GM10847 (cell line): ENCODE results near the gene NTN3.

ENCODE experiments used
- POLR2A ChIP-seq: IDR thresholded peaks from 2 replicates; pipeline ENCODE4 v1.6.1; 2011; ENCODE audit not compliant: insufficient read length; ENCODE audit errors: extremely low read depth

Gene NTN3

GRCh38 chr16:2471016-2471652, at the start of gene NTN3:
Gene NTN3, plus strand, starts transcription at chr16:2471297. Its CDS starts 405 bp downstream, at chr16:2471702.
- no peak for TF ChIP-seq POLR2A

DNA sequence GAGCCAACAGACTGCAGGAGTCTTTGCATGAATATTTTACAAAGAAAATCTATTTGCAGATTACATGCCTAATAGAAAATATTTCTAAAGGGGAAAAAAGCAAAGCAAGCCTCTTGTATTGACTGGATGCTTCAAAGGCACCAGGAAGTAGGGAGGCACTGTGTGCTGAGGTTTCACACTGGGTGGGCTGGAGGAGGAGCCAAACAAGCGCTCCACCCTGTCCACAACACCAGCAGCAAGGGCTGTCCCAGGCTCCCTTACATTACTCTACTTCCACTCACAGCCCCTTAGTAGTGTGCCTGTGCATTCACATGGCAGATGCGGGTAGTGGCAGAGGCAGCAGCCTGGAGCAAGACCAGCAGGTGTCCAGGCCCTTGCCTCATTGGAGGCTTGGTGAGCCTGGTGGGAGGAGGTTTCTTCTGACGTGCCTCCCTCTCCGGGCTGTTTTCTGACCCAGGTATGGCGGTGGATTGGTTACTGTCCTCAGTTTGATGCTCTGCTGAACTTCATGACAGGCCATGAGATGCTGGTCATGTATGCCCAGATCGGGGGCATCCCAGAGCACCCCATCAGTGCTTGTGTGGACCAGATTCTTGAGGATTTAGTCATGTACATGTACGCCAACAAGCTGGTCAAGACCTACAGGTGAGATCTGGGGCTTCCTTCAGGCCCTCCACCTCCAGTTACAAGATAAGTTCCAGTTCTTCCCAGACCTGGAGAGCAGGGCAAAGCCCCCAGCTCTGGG, 48.8 kb upstream of the NTN3 start:
- no peak for TF ChIP-seq POLR2A

- no peak for TF ChIP-seq POLR2A
Measured at GRCh38 chr16:2424061-2425007, 46.8 kb upstream of the NTN3 start.

GRCh38 chr16:2425008-2425518, 46.0 kb upstream of the NTN3 start:
- no peak for TF ChIP-seq POLR2A

DNA sequence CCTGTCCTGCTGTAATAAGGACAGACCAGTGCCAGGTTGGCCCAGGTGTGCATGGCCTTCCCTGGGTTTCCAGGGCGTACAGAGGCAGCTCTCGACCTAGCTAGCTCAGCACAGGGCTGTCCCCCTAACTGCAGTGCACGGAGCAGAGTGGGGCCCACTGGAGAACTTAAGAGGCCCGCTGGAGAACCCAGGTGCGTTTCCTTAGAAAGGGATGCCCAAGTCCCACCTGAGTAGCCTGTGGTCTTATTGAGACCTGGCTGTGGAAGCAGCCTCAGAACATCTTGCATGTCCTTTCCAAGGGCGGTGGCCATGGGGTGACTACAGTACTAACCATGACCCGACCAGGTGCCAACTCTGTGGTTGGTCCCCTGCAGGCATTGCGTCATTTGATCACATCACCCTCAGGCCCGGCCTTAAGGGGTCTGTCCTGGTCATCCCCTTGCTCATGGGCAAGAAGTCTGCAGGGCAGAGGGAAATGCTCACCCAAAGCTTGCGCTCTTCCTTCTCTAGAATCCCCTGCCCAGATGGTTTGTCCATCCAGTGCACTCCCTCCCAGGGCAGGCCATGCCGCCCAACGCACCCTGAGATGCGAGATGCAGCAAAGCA, 45.2 kb upstream of the NTN3 start:
- no peak for TF ChIP-seq POLR2A

- no peak for TF ChIP-seq POLR2A
Measured at GRCh38 chr16:2426941-2427361, 44.1 kb upstream of the NTN3 start.

DNA sequence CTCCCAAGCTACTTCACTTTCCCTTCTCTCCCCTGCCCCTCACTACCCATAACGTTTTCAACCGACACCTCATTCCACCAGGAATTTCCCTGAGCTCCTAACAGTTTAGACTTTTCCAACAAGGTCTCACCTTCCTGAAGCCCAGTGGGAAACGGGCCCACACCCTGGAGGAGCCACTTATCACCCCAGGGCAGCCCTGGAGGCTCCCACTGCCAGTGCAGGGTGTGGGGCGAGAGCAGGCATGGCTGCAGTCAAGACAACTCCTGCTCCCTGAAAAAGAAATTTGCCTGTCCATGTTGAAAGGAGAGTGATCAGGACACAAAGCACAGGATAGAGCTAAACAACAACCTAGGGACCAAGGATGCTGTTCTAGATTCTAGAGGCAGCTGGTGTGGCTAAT, 43.6 kb upstream of the NTN3 start:
- no peak for TF ChIP-seq POLR2A

DNA sequence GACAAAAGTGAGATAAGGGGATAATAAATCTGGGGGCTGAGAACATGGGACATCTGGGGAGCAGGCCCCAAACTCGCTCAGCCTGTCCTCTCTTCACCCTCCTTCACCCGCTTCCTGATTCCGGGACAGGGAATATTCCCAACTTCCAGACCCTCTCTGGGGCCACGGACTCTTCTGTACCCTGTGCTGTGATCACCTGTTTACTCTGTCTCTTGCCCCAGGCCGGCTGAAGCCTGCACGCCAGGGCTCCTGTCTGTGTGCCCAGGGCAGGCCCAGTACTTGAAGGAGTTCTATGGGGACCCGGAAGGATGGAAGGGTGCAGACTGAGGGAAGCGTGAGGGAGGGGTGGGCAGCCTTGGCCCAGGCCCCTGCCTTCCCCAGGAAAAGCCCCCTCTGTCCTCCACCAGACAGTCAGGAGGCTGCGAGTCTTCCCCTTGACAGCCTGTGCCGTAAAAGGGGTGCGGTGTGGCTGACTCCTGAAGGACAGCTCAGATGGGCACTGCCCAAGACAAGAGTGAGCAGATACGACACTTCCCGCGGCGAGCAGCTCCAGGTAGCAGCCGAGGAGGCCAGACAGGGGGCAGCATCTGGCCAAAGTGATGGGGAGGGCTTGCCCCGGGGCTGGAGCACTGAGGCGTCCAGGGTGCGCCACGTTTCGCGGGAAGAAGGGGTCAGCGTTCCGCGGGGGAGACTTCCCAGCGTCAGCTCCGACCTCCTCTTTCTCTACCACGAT, 42.9 kb upstream of the NTN3 start:
- TF ChIP-seq POLR2A = no peak

DNA sequence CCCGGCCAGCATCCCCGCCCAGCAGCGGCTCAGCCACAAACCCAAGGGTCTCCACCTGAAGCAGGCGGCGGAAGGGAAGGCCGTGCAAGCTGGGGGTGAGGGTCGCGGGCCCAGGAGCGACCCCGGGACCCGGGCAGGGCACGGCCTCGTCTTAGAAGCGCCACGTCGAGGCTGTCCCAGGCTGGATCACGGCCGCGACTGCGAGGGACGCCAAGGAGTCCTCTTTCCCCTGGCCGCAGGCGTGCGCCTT, 42.4 kb upstream of the NTN3 start:
- peak; percentile 43 for TF ChIP-seq POLR2A

DNA sequence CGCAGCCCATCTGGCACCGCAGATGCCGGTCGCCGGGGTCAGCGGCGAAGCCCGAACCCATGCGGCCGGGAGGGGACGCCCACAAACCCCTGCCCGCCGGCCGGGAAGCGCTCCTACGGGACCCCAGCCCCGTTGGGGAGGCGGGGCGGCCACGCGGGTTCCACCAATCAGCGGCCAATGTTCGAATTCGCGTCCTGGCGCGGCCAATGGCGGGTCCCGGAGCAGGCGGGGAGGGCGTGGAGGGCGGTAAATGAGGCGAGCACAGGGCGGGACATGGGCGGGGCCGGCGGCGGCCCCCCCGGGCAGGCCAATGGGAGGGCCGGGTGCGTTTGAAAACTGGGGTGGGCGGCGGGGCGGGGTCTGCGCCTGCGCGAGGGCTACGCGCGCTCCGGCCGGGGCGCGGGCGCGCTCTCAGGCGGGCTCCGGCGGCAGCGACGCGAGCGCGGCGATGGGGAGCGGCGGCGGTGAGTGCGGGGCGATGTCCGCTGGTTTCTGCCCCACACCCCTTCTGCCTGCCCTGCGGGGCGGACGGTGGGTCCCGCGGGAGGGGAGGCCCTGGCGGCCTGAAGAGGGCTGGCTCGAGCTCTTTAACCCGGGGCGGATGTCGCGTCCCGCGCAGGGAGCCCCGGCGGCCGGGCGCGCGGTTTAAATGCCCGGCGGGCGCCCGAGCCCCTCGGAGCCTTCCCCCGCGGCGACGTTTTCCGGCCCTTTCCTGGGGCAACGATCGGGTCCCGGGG, 41.9 kb upstream of the NTN3 start, which contains the start of gene CCNF:
Gene CCNF (plus strand): TSS at position 414 of the 737 bp plus-strand sequence. CDS start 35 bp downstream, at position 449.
- TF ChIP-seq POLR2A = peak; percentile 67

- TF ChIP-seq POLR2A = no peak
Measured at GRCh38 chr16:2429771-2430663, 41.1 kb upstream of the NTN3 start.

DNA sequence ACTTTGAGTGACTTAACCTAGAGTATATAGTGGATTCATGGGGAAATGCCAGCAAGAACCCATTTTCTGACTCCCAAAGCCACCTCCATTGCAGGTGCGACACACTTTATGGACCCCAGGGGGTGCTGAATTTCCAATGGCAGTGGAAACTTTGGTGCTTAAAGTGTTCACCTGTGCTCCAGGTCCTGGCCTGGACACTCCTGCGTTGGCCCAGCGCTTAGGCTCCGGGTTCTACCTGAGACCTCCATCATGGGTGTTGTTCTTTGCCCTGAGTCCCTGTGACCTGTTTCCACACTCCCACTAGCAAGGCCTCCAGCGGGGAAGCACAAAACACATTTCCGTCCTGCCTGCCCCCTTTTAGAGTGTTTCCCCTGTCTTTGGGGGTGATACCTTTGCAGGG, 38.8 kb upstream of the NTN3 start:
- no peak for TF ChIP-seq POLR2A
